ENCODE results near the gene SLC46A3. TPM values are rescaled to one million over a fixed set of nuclear protein-coding genes. Genes with fewer than 3 reads are reported as not detected.

The SLC46A3 gene
- total RNA-seq, 4 donors from 2014 or later, result 6.5 to 12.0 (median 9.0) TPM

GRCh38 chr13:28655561-28655960, 63.2 kb downstream of the SLC46A3 start:
- no peak for DNase-seq (ENCODE audit: low spot score in 2 of 2)
- Histone ChIP-seq H3K9me3 (no peaks in the 10 kb centered on the region), H3K27me3 (no peaks in the 10 kb centered on the region), H3K4me1 (peaks cover 3 to 39% (median 21%) of the 10 kb centered on the region in 4 donors), H3K4me3 (no peak overlapping the region), H3K27ac (no peak overlapping the region), H3K36me3 (peaks cover 0 to 4% (median 0%) of the 10 kb centered on the region in 3 donors)
- WGBS, 2 donors, result 67 to 70% methylated on average over 3 of the region's 3 CpGs
- no peak for TF ChIP-seq CTCF (IDR thresholded peaks at IDR 0.05)

GRCh38 chr13:28654276-28654675, 64.5 kb downstream of the SLC46A3 start:
- 95 to 96% methylated on average over 1 of the region's 1 CpG for WGBS, 2 donors
- Histone ChIP-seq H3K27me3 (no peaks in the 10 kb centered on the region), H3K4me3 (no peak overlapping the region), H3K27ac (no peak overlapping the region), H3K36me3 (peaks cover 0 to 4% (median 0%) of the 10 kb centered on the region in 3 donors), H3K9me3 (no peaks in the 10 kb centered on the region), H3K4me1 (peaks cover 0 to 29% (median 11%) of the 10 kb centered on the region in 4 donors)
- no peak for DNase-seq (ENCODE audit: low spot score in 2 of 2)
- TF ChIP-seq EP300 (IDR thresholded peaks at IDR 0.05), result no peak
- no peak for TF ChIP-seq CTCF (IDR thresholded peaks at IDR 0.05)
- TF ChIP-seq POLR2A (IDR thresholded peaks at IDR 0.05), result no peak

GRCh38 chr13:28653111-28653510, 65.7 kb downstream of the SLC46A3 start:
- Histone ChIP-seq H3K27ac (no peak overlapping the region), H3K27me3 (no peaks in the 10 kb centered on the region), H3K4me3 (no peak overlapping the region), H3K36me3 (peaks cover 0 to 4% (median 0%) of the 10 kb centered on the region in 3 donors), H3K4me1 (peaks cover 0 to 27% (median 11%) of the 10 kb centered on the region in 4 donors), H3K9me3 (no peaks in the 10 kb centered on the region)
- 30 to 42% methylated on average over 1 of the region's 1 CpG for WGBS, 2 donors
- TF ChIP-seq POLR2A (IDR thresholded peaks at IDR 0.05) (no peak), EP300 (IDR thresholded peaks at IDR 0.05) (no peak), CTCF (IDR thresholded peaks at IDR 0.05) (no peak)
- no peak for DNase-seq (ENCODE audit: low spot score in 2 of 2)

GRCh38 chr13:28651810-28652401, 66.9 kb downstream of the SLC46A3 start:
- TF ChIP-seq POLR2A (IDR thresholded peaks at IDR 0.05), result no peak
- no peak for TF ChIP-seq CTCF (IDR thresholded peaks at IDR 0.05)
- TF ChIP-seq EP300 (IDR thresholded peaks at IDR 0.05), result no peak
- Histone ChIP-seq H3K4me1 (peaks cover 0 to 15% (median 2%) of the 10 kb centered on the region in 4 donors), H3K36me3 (peaks cover 0 to 4% (median 0%) of the 10 kb centered on the region in 3 donors), H3K9me3 (no peaks in the 10 kb centered on the region), H3K4me3 (no peak overlapping the region), H3K27ac (no peak overlapping the region), H3K27me3 (no peaks in the 10 kb centered on the region)
- 68 to 74% methylated on average over 7 of the region's 7 CpGs for WGBS, 2 donors
- DNase-seq (ENCODE audit: low spot score in 2 of 2), result no peak

GRCh38 chr13:28650284-28650683, 68.5 kb downstream of the SLC46A3 start:
- TF ChIP-seq POLR2A (IDR thresholded peaks at IDR 0.05) (no peak), EP300 (IDR thresholded peaks at IDR 0.05) (no peak)
- H3K27ac ChIP-seq, result no peak overlapping the region
- WGBS, 2 donors, result 94 to 96% methylated on average over 2 of the region's 2 CpGs

More at GRCh38 chr13:28650284-28650683, 68.5 kb downstream of the SLC46A3 start:
- peaks cover 0 to 3% (median 0%) of the 10 kb centered on the region in 4 donors for H3K4me1 ChIP-seq
- DNase-seq (ENCODE audit: low spot score in 2 of 2), result no peak
- H3K9me3 ChIP-seq, result no peaks in the 10 kb centered on the region
- no peaks in the 10 kb centered on the region for H3K27me3 ChIP-seq
- no peak overlapping the region for H3K4me3 ChIP-seq
- H3K36me3 ChIP-seq, result peaks cover 0 to 4% (median 0%) of the 10 kb centered on the region in 3 donors

Small RNA genes lying within 50 kb of the gene (small RNA-seq; reads per million reads assigned to genes)
- not detected for gene RNU6-53P

Other genes starting within 250 kb of the SLC46A3 start
- 10 to 100 TPM; 19.3 to 48.6 (median 24.4) TPM for gene FLT1, start 223.8 kb downstream of the SLC46A3 start, total RNA-seq
- 10 to 100 TPM; 37.5 to 60.3 (median 52.0) TPM for gene POMP, start 59.8 kb downstream of the SLC46A3 start, total RNA-seq
- gene MTUS2, start 101.4 kb upstream of the SLC46A3 start, total RNA-seq, result under 1 TPM in 1 of 4 donors, not detected in 3; 0.20 TPM